Measurements from ENCODE around the gene CWC27. TPM values are rescaled to one million over a fixed set of nuclear protein-coding genes. Genes with fewer than 3 reads are reported as not detected.

The CWC27 gene
- total RNA-seq, 1 experiment from 2014 or later: 12.6 TPM

GRCh38 chr5:64980176-64980575 lies 211.4 kb downstream of the CWC27 start:
- no peak overlapping the region for H3K4me3 ChIP-seq (ENCODE audit: low read length)
- H3K9ac ChIP-seq (ENCODE audit: low read length): no peak overlapping the region
- CTCF ChIA-PET: no interaction called here
- no peak overlapping the region for H2AFZ ChIP-seq (ENCODE audit: low read length)
- H3F3A ChIP-seq (ENCODE audit: low read length, unreplicated experiment): no peaks in the 10 kb centered on the region
- no peaks in the 10 kb centered on the region for H4K20me1 ChIP-seq (ENCODE audit: low read length)
- no TSS peak for BruUV-seq (replicated peaks)
- no peak for ATAC-seq
- H3K27me3 ChIP-seq (ENCODE audit: low read length): no peaks in the 10 kb centered on the region
- H3K4me1 ChIP-seq (ENCODE audit: insufficient read depth, low read length): no peaks in the 10 kb centered on the region
- H3K9me2 ChIP-seq (replicated peaks; ENCODE audit: low read length): no peaks in the 10 kb centered on the region
- no peak overlapping the region for H3K27ac ChIP-seq (ENCODE audit: low read length)
- no peak for TF ChIP-seq EZH2 (IDR thresholded peaks at IDR 0.05; ENCODE audit: low read length, unreplicated experiment)
- TF ChIP-seq EZH2phosphoT487 (IDR thresholded peaks at IDR 0.05; ENCODE audit: borderline replicate concordance, low read length): no peak
- no peak for TF ChIP-seq CTCF (conservative IDR thresholded peaks at IDR 0.05; ENCODE audit: low read depth, low read length)
- POLR2A ChIA-PET (ENCODE audit: unreplicated experiment): no interaction called here
- intact Hi-C loops (cut with micrococcal nuclease): no loop called here
- no peaks in the 10 kb centered on the region for H3K9me3 ChIP-seq (ENCODE audit: low read length)
- no peak overlapping the region for H3K4me2 ChIP-seq (ENCODE audit: low read length)
- H3K36me3 ChIP-seq (ENCODE audit: low read depth, low read length): no peaks in the 10 kb centered on the region
- DNase-seq: no peak
- H3K79me2 ChIP-seq (ENCODE audit: low read length): no peaks in the 10 kb centered on the region

GRCh38 chr5:64987768-64988167 lies 219.0 kb downstream of the CWC27 start:
- no peaks in the 10 kb centered on the region for H3K36me3 ChIP-seq (ENCODE audit: low read depth, low read length)
- H4K20me1 ChIP-seq (ENCODE audit: low read length): no peaks in the 10 kb centered on the region
- no peaks in the 10 kb centered on the region for H3K9me3 ChIP-seq (ENCODE audit: low read length)
- TF ChIP-seq CTCF (conservative IDR thresholded peaks at IDR 0.05; ENCODE audit: low read depth, low read length) (no peak), EZH2phosphoT487 (IDR thresholded peaks at IDR 0.05; ENCODE audit: borderline replicate concordance, low read length) (no peak), EZH2 (IDR thresholded peaks at IDR 0.05; ENCODE audit: low read length, unreplicated experiment) (no peak)
- H3K27ac ChIP-seq (ENCODE audit: low read length): no peak overlapping the region
- intact Hi-C loops (cut with micrococcal nuclease): no loop called here
- no peak overlapping the region for H3K9ac ChIP-seq (ENCODE audit: low read length)
- no peaks in the 10 kb centered on the region for H3K79me2 ChIP-seq (ENCODE audit: low read length)
- ChIA-PET CTCF (no interaction called here), POLR2A (ENCODE audit: unreplicated experiment) (no interaction called here)
- ATAC-seq: no peak
- H3F3A ChIP-seq (ENCODE audit: low read length, unreplicated experiment): no peaks in the 10 kb centered on the region
- no peak for DNase-seq
- no peak overlapping the region for H3K4me3 ChIP-seq (ENCODE audit: low read length)
- H2AFZ ChIP-seq (ENCODE audit: low read length): no peak overlapping the region
- H3K4me2 ChIP-seq (ENCODE audit: low read length): no peak overlapping the region
- H3K9me2 ChIP-seq (replicated peaks; ENCODE audit: low read length): no peaks in the 10 kb centered on the region
- H3K27me3 ChIP-seq (ENCODE audit: low read length): no peaks in the 10 kb centered on the region
- no TSS peak for BruUV-seq (replicated peaks)
- no peaks in the 10 kb centered on the region for H3K4me1 ChIP-seq (ENCODE audit: insufficient read depth, low read length)

GRCh38 chr5:65009207-65009606 lies 240.5 kb downstream of the CWC27 start:
- Histone ChIP-seq H3K9me3 (ENCODE audit: low read length) (no peaks in the 10 kb centered on the region), H4K20me1 (ENCODE audit: low read length) (no peaks in the 10 kb centered on the region), H3K27me3 (ENCODE audit: low read length) (no peaks in the 10 kb centered on the region), H3K4me2 (ENCODE audit: low read length) (no peak overlapping the region), H3K36me3 (ENCODE audit: low read depth, low read length) (no peaks in the 10 kb centered on the region), H2AFZ (ENCODE audit: low read length) (no peak overlapping the region), H3K27ac (ENCODE audit: low read length) (no peak overlapping the region), H3K9ac (ENCODE audit: low read length) (no peak overlapping the region), H3K79me2 (ENCODE audit: low read length) (no peaks in the 10 kb centered on the region), H3K4me3 (ENCODE audit: low read length) (no peak overlapping the region), H3K4me1 (ENCODE audit: insufficient read depth, low read length) (peaks cover 10% of the 10 kb centered on the region), H3K9me2 (replicated peaks; ENCODE audit: low read length) (no peaks in the 10 kb centered on the region), H3F3A (ENCODE audit: low read length, unreplicated experiment) (no peaks in the 10 kb centered on the region)
- POLR2A ChIA-PET (ENCODE audit: unreplicated experiment): no interaction called here
- intact Hi-C loops (cut with micrococcal nuclease): no loop called here
- no TSS peak for BruUV-seq (replicated peaks)
- no peak for TF ChIP-seq EZH2 (IDR thresholded peaks at IDR 0.05; ENCODE audit: low read length, unreplicated experiment)
- ATAC-seq: no peak
- CTCF ChIA-PET: no interaction called here
- DNase-seq: no peak

Measured in PC-3 (cell line).